Lower leg skin (tissue), 4 donors: ENCODE data around the gene NUCB1. TPM values are rescaled to one million over a fixed set of nuclear protein-coding genes. Genes with fewer than 3 reads are reported as not detected.
"Not testable (repeated sequence)": the region's sequence is repeated elsewhere in the genome, so short reads cannot be mapped to it uniquely, and the experiment has no call there.

Experiments
- DNase-seq, 2 donors: peaks; one replicate each; pipeline ENCODE4 v3.0.0-alpha.2; 2019; ENCODE audit warnings: low spot score in 2 of 2
- H3K4me3 ChIP-seq: fragments of 200-600 bp; sonication (generic); 2 replicates; pipeline ENCODE4 v1.5.1; 2017; ENCODE audit warnings: mild to moderate bottlenecking, low read depth; ENCODE audit not compliant: poor library complexity, severe bottlenecking
- POLR2A ChIP-seq, 2 donors: fragments of 450-650 bp; IDR thresholded peaks; one replicate each; pipeline ENCODE4 v1.6.1; 2016 to 2017; ENCODE audit warnings: antibody characterized with exemption in 2 of 2, mild to moderate bottlenecking in 1 of 2, moderate library complexity in 1 of 2
- WGBS, 2 donors: methylation state at CpG; one replicate each; pipeline ENCODE4 v1.1.5; 2018; 5-methylcytosine and 5-hydroxymethylcytosine counted together
- intact Hi-C: fragments of 100-400 bp; cut with DNase I; formaldehyde crosslinking; loops from one replicate; pipeline ENCODE4 v1.15.0; 2023; ENCODE audit warnings: low total_unique reads
- total RNA-seq, 4 donors: library from RNA; depleted of rRNA; stranded (reverse); fragments of >200 nt; gene quantifications; one replicate each; pipeline ENCODE4 v1.1.0, GENCODE V29; 2016
- TF ChIP-seq, protein P1 (sequence below), 3 donors: fragments of 450-650 bp; IDR thresholded peaks; one replicate each; pipeline ENCODE4 v1.5.1; 2016; ENCODE audit warnings: antibody characterized with exemption in 3 of 3, mild to moderate bottlenecking in 3 of 3, moderate library complexity in 2 of 3

The NUCB1 gene
- total RNA-seq, 4 donors from 2014 or later = 162 to 269 (median 189) TPM

DNA sequence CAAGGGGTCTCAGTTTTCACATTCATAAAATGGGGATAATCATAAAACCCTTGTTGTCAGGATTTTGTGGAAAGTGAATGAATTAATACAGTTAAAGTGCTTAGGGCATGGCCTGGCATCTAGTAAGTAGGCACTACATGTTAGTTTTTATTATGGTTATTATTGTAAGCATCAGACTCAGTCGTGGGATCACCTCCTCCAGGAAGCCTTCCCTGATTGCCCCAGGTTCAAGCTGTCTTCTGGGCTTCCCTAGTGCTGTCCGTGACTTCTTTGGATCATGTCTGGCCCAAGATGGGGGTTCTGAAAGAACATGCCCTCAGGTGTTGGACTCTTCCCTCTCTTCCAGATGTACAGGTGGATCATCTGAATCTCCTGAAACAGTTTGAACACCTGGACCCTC lies 10.7 kb downstream of the NUCB1 start:
- whole genome bisulfite sequencing, 2 donors = 82 to 100% methylated on average over 2 of the region's 2 CpGs
- no peak for DNase-seq
- intact Hi-C loops = no loop called here
- H3K4me3 ChIP-seq = no peak overlapping the region
- no peak for TF ChIP-seq POLR2A (IDR thresholded peaks at IDR 0.05)
- TF ChIP-seq, protein P1, sequence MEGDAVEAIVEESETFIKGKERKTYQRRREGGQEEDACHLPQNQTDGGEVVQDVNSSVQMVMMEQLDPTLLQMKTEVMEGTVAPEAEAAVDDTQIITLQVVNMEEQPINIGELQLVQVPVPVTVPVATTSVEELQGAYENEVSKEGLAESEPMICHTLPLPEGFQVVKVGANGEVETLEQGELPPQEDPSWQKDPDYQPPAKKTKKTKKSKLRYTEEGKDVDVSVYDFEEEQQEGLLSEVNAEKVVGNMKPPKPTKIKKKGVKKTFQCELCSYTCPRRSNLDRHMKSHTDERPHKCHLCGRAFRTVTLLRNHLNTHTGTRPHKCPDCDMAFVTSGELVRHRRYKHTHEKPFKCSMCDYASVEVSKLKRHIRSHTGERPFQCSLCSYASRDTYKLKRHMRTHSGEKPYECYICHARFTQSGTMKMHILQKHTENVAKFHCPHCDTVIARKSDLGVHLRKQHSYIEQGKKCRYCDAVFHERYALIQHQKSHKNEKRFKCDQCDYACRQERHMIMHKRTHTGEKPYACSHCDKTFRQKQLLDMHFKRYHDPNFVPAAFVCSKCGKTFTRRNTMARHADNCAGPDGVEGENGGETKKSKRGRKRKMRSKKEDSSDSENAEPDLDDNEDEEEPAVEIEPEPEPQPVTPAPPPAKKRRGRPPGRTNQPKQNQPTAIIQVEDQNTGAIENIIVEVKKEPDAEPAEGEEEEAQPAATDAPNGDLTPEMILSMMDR (IDR thresholded peaks at IDR 0.05) = no peak

DNA sequence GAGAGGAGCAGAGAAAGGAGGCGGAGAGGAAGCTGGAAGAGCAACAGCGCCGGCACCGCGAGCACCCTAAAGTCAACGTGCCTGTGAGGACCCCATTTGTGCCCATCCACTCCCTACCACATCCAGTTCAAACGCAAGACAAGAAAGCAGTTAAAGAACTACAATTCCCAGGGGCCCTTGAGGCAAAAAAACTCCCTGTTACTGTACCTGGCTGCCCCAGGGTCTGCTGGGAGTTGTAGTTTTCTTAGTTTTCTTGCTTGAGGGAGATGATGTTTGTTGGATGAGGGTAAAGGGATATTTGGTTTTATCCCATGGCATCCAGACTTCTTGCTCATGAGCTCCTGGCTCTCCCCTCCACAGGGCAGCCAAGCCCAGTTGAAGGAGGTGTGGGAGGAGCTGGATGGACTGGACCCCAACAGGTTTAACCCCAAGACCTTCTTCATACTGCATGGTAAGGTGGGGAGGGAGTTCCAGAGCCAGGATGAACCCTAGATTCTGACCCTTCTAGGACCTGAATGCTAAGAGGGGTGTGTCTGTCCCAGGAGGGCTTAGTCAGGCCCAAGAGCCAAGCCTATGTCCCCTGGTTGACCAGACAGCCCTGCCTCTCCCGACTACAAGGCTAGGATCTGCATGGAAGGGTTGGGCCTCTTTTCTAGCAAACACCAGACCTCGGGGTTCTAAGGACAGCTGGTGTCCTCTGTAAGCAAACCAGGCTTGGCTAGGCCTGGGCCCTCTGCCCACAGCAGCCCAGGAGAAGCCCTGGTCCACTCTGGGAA lies 13.2 kb downstream of the NUCB1 start:
- intact Hi-C loops = no loop called here
- 93 to 94% methylated on average over 9 of the region's 9 CpGs for WGBS, 2 donors
- no peak overlapping the region for H3K4me3 ChIP-seq
- TF ChIP-seq, protein P1 (IDR thresholded peaks at IDR 0.05) = no peak
- TF ChIP-seq POLR2A (IDR thresholded peaks at IDR 0.05) = no peak
- no peak for DNase-seq

DNA sequence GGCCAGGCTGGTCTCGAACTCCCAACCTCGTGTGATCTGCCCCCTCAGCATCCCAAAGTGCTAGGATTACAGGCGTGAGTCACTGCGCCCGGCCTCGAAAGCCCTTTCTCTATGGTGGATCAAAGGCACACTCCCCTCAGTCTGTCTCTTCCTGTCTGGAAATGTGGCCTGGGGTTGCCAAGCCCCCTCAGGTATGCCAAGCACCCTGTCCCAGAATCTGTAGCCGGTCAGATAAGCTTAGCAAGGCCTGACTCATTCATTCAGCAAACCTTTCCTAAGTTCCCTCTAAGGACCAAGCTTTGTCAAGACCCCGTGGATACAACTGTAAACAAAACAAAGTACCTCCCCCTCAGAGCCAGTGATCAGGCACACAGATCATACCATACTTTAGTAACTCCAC lies 14.1 kb downstream of the NUCB1 start:
- no peak for TF ChIP-seq POLR2A (IDR thresholded peaks at IDR 0.05)
- TF ChIP-seq, protein P1 (IDR thresholded peaks at IDR 0.05) = no peak
- H3K4me3 ChIP-seq = no peak overlapping the region
- no peak for DNase-seq
- 93 to 95% methylated on average over 8 of the region's 8 CpGs for WGBS, 2 donors
- intact Hi-C loops = no loop called here

DNA sequence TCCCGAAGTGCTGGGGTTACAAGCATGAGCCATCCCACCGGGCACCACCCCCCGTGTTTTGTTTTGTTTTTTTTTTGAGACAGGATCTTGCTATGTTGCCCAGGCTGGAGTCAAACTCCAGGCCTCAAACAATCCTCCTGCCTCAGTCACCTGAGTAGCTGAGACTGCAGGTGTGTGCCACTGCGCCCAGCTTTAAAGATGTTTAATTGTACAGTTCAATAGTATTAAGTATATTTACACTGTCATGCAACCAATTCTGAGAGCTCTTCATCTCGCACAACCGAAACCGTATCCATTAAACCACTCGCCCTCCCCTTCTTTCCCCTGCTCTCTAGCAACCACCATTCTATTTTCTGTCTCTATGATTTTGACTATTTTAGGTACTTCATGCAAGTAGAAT lies 15.6 kb downstream of the NUCB1 start:
- TF ChIP-seq POLR2A (IDR thresholded peaks at IDR 0.05) = no peak
- TF ChIP-seq, protein P1 (IDR thresholded peaks at IDR 0.05) = no peak
- 85 to 86% methylated on average over 8 of the region's 8 CpGs for WGBS, 2 donors
- DNase-seq = no peak
- H3K4me3 ChIP-seq = no peak overlapping the region
- intact Hi-C loops = no loop called here

DNA sequence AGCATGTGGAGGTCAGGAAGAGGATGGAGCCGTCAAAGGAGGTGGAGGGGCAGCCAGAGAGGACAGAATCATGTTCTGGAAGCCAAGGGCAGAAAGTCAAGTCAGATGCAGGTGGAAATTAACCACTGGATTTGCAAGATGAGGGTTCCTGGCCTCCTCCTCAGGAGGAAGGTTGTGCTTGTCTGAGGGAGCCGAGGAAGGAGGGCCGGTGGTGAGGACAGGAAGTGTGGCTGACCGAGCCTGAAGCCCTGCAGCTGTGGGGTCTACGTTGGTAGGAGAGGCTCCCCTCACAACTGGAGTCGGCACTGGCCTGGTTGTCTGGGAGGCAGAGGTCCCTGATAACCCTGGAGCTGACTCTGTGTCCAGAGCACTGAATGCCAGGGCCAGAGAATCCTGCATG lies 18.0 kb downstream of the NUCB1 start:
- TF ChIP-seq POLR2A (IDR thresholded peaks at IDR 0.05) = no peak
- TF ChIP-seq, protein P1 (IDR thresholded peaks at IDR 0.05) = no peak
- intact Hi-C loops = no loop called here
- no peak for DNase-seq
- no peak overlapping the region for H3K4me3 ChIP-seq
- WGBS, 2 donors = 83 to 85% methylated on average over 6 of the region's 6 CpGs

DNA sequence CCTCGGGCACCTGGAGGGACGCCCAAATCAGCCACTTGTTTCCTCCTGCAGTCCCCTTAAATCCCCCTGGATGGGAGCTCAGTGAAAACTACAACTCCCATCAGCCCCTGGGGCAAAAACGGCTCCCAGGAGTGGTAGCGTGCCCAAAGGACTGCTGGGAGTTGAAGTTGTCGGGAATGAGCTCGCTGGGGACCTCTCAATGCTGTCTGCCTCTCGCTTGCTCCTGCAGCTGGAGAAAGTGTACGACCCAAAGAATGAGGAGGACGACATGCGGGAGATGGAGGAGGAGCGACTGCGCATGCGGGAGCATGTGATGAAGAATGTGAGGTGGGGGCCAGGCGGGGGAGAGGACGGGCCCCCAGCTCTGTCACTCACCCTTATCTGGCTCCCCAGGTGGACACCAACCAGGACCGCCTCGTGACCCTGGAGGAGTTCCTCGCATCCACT lies 18.7 kb downstream of the NUCB1 start:
- WGBS, 2 donors = 88 to 92% methylated on average over 18 of the region's 18 CpGs
- TF ChIP-seq, protein P1 (IDR thresholded peaks at IDR 0.05) = no peak
- TF ChIP-seq POLR2A (IDR thresholded peaks at IDR 0.05) = no peak
- DNase-seq = no peak
- no peak overlapping the region for H3K4me3 ChIP-seq
- intact Hi-C loops = no loop called here

DNA sequence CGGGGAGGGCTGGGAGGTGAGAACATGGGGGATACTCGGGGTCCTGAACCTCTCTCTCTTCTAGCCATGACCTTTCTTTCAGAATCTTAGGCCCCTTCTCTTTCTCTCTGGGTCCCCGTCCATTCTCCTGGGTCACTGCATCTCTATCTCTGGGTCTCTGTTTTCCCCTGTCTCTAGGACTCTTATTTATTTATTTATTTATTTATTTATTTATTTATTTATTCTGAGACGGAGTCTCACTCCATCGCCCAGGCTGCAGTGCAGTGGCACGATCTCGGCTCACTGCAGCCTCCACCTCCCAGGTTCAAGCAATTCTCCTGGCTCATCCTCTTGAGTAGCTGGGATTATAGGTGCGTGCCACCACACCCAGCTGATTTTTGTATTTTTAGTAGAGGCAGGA lies 19.2 kb downstream of the NUCB1 start:
- H3K4me3 ChIP-seq, intact Hi-C loops, DNase-seq: not testable (repeated sequence)
- WGBS, 2 donors = 95 to 97% methylated on average over 8 of the region's 8 CpGs
